H9 (cell line): ENCODE results near the gene TAF11L13. TPM values are rescaled to one million over a fixed set of nuclear protein-coding genes. Genes with fewer than 3 reads are reported as not detected.

Experiments
- DNase-seq: peaks from one replicate; pipeline ENCODE4 v3.0.0-alpha.2; 2017
- H2AFZ ChIP-seq: one replicate; pipeline ENCODE4 v1.6.1; 2013; ENCODE audit warnings: mild to moderate bottlenecking, low read length, control low read depth, moderate library complexity
- H2AK5ac ChIP-seq: 2 replicates; pipeline ENCODE4 v1.6.1; 2013; ENCODE audit warnings: low read length, control low read depth, mixed read lengths; ENCODE audit not compliant: insufficient read length
- H2BK120ac ChIP-seq: one replicate; pipeline ENCODE4 v1.6.1; 2013; ENCODE audit warnings: low read depth, mild to moderate bottlenecking, low read length, control low read depth, inconsistent platforms; ENCODE audit not compliant: poor library complexity, severe bottlenecking
- H2BK12ac ChIP-seq: 2 replicates; pipeline ENCODE4 v1.6.1; 2013; ENCODE audit warnings: low read length, control low read depth, mixed read lengths, low read depth; ENCODE audit not compliant: insufficient read length
- H2BK15ac ChIP-seq: 2 replicates; pipeline ENCODE4 v1.6.1; 2013; ENCODE audit warnings: low read depth, low read length, control low read depth
- H2BK20ac ChIP-seq: one replicate; pipeline ENCODE4 v1.6.1; 2013; ENCODE audit warnings: low read depth, mild to moderate bottlenecking, low read length, control low read depth, inconsistent platforms; ENCODE audit not compliant: poor library complexity, severe bottlenecking
- H2BK5ac ChIP-seq: 2 replicates; pipeline ENCODE4 v1.6.1; 2013; ENCODE audit warnings: low read length, control low read depth, mixed read lengths; ENCODE audit not compliant: insufficient read length
- H3K14ac ChIP-seq: 2 replicates; pipeline ENCODE4 v1.6.1; 2013; ENCODE audit warnings: low read length, control low read depth; ENCODE audit not compliant: insufficient read depth
- H3K18ac ChIP-seq: 2 replicates; pipeline ENCODE4 v1.6.1; 2013; ENCODE audit warnings: low read depth, mild to moderate bottlenecking, mixed read lengths, low read length, control low read depth; ENCODE audit not compliant: insufficient read length
- H3K23ac ChIP-seq: 2 replicates; pipeline ENCODE4 v1.6.1; 2013; ENCODE audit warnings: low read length, control low read depth, mixed read lengths, low read depth; ENCODE audit not compliant: insufficient read length
- H3K23me2 ChIP-seq: 2 replicates; pipeline ENCODE4 v1.6.1; 2013; ENCODE audit warnings: low read depth, mild to moderate bottlenecking, mixed read lengths, low read length, control low read depth; ENCODE audit not compliant: insufficient read length, poor library complexity, severe bottlenecking
- H3K27ac ChIP-seq: 2 replicates; pipeline ENCODE4 v1.5.1; 2013; ENCODE audit warnings: low read length, control low read depth, mixed read lengths, low read depth; ENCODE audit not compliant: insufficient read length
- H3K27me3 ChIP-seq: 2 replicates; pipeline ENCODE4 v1.6.1; 2013; ENCODE audit warnings: low read length, control low read depth, inconsistent platforms; ENCODE audit not compliant: insufficient read depth
- H3K4ac ChIP-seq: 2 replicates; pipeline ENCODE4 v1.6.1; 2013; ENCODE audit warnings: low read depth, mild to moderate bottlenecking, control low read depth, inconsistent platforms, low read length, moderate library complexity
- H3K4me1 ChIP-seq: 2 replicates; pipeline ENCODE4 v1.6.1; 2013; ENCODE audit warnings: low read length, control low read depth, inconsistent platforms; ENCODE audit not compliant: insufficient read depth
- H3K4me2 ChIP-seq: 2 replicates; pipeline ENCODE4 v1.6.1; 2013; ENCODE audit warnings: low read length, control low read depth, mixed read lengths; ENCODE audit not compliant: insufficient read length, insufficient read depth
- H3K56ac ChIP-seq: 2 replicates; pipeline ENCODE4 v1.6.1; 2013; ENCODE audit warnings: low read depth, mild to moderate bottlenecking, mixed read lengths, low read length, control low read depth; ENCODE audit not compliant: insufficient read length
- H3K79me1 ChIP-seq: 2 replicates; pipeline ENCODE4 v1.6.1; 2013; ENCODE audit warnings: low read depth, mild to moderate bottlenecking, moderate library complexity, low read length, control low read depth, inconsistent platforms; ENCODE audit not compliant: insufficient read depth, poor library complexity, severe bottlenecking
- H3K79me2 ChIP-seq: 2 replicates; pipeline ENCODE4 v1.6.1; 2013; ENCODE audit warnings: low read length, control low read depth, inconsistent platforms; ENCODE audit not compliant: insufficient read depth
- H3K9ac ChIP-seq: 2 replicates; pipeline ENCODE4 v1.6.1; 2013; ENCODE audit warnings: low read length, control low read depth, mixed read lengths; ENCODE audit not compliant: insufficient read length; ENCODE audit errors: extremely low read depth
- H3K9me3 ChIP-seq: one replicate; pipeline ENCODE4 v1.6.1; 2013; ENCODE audit warnings: low read depth, low read length, inconsistent platforms; ENCODE audit not compliant: control insufficient read depth
- H3T11ph ChIP-seq: one replicate; pipeline ENCODE4 v1.6.1; 2013; ENCODE audit warnings: mild to moderate bottlenecking, low read length, control low read depth, inconsistent platforms
- H4K20me1 ChIP-seq: one replicate; pipeline ENCODE4 v1.6.1; 2013; ENCODE audit not compliant: control insufficient read depth, insufficient read length, insufficient read depth
- H4K5ac ChIP-seq: 2 replicates; pipeline ENCODE4 v1.6.1; 2013; ENCODE audit warnings: low read depth, mild to moderate bottlenecking, mixed read lengths, low read length, control low read depth; ENCODE audit not compliant: insufficient read length
- H4K8ac ChIP-seq: replicated peaks from 2 replicates; pipeline ENCODE4 v1.6.1; 2013; ENCODE audit warnings: low read length, control low read depth, mixed read lengths, low read depth; ENCODE audit not compliant: insufficient read length
- H4K91ac ChIP-seq: 2 replicates; pipeline ENCODE4 v1.6.1; 2013; ENCODE audit warnings: low read depth, mild to moderate bottlenecking, moderate library complexity, mixed read lengths, low read length, control low read depth; ENCODE audit not compliant: insufficient read length
- H3K27ac Mint-ChIP-seq, 3 experiments: 2 replicates in 2 of 3; 3 replicates in 1 of 3; pipeline ENCODE4 v1.8.0; 2020 to 2021; ENCODE audit warnings: mixed read lengths in 3 of 3, mild to moderate bottlenecking in 1 of 3, moderate library complexity in 1 of 3
- H3K27me3 Mint-ChIP-seq: 2 replicates; pipeline ENCODE4 v1.8.0; 2021; ENCODE audit warnings: low read depth, mild to moderate bottlenecking, moderate library complexity, mixed read lengths
- H3K36me3 Mint-ChIP-seq, 3 experiments: 2 replicates in 2 of 3; 3 replicates in 1 of 3; pipeline ENCODE4 v1.8.0; 2020 to 2021; ENCODE audit warnings: low read depth in 3 of 3, mixed read lengths in 3 of 3; ENCODE audit not compliant: insufficient read depth in 1 of 3
- H3K4me1 Mint-ChIP-seq, 2 experiments: 2 replicates each; pipeline ENCODE4 v1.8.0; 2020; ENCODE audit warnings: mixed read lengths in 2 of 2
- H3K4me3 Mint-ChIP-seq, 2 experiments: 2 replicates in 1 of 2; 3 replicates in 1 of 2; pipeline ENCODE4 v1.8.0; 2020 to 2021; ENCODE audit warnings: mild to moderate bottlenecking in 2 of 2, mixed read lengths in 2 of 2, moderate library complexity in 1 of 2
- H3K9me3 Mint-ChIP-seq, 2 experiments: 2 replicates in 1 of 2; 3 replicates in 1 of 2; pipeline ENCODE4 v1.8.0; 2020; ENCODE audit warnings: mild to moderate bottlenecking in 2 of 2, mixed read lengths in 2 of 2, moderate library complexity in 1 of 2
- WGBS: extraction: QIAGEN DNeasy Blood & Tissue Kit; methylation state at CpG from one replicate; pipeline ENCODE4 v1.1.7; 2013; ENCODE audit warnings: missing lambda C conversion rate, low lambda C conversion rate, mixed read lengths; ENCODE audit not compliant: insufficient read length; ENCODE audit errors: extremely low coverage; 5-methylcytosine and 5-hydroxymethylcytosine counted together
- total RNA-seq: library from RNA; stranded (reverse); gene quantifications from 2 replicates; pipeline ENCODE4 v1.2.1, GENCODE V29; 2021
- TF ChIP-seq, protein P1 (sequence below): fragments of 200-600 bp; sonication (generic); conservative IDR thresholded peaks from 3 replicates; pipeline ENCODE4 v1.8.0; 2021; ENCODE audit warnings: antibody characterized with exemption, mild to moderate bottlenecking

Gene TAF11L13
- total RNA-seq, 1 experiment from 2014 or later: not detected

DNA sequence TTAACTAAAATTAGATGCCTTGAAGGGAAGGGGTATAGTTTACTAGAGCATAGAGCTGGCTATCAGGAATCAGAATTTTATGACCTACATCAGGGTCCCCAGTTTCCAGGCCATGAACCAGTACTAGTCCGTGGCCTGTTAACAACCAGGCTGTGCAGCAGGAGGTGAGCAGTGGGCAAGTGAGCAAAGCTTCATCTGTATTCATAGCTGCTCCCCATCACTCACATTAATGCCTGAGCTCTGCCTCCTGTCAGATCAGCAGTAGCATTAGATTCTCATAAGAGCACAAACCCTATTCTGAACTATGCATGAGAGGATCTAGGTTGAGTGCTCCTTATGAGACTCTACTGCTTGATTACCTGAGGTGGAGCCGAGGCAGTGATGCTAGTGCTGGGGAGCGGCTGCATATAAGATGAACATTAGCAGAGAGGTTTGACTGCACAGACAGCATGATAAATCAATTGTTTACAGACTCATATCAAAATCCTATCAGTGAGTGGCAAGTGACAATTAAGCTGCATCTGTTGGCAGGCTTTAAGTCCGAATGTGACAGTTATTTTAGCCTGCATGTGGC is 47.0 kb downstream of the TAF11L13 start:
- no peak overlapping the region for H2BK120ac ChIP-seq
- H4K91ac ChIP-seq: no peak overlapping the region
- Mint-ChIP-seq H3K27me3 (no peaks in the 10 kb centered on the region), H3K4me1 (0 out of 4 replicates have a peak, but pooled peaks cover 0 to 3% of the 10 kb centered on the region in 2 experiments), H3K4me3 (no peak overlapping the region), H3K9me3 (no peaks in the 10 kb centered on the region; a peak in 1 of 5 replicates), H3K27ac (no peak overlapping the region), H3K36me3 (no peaks in the 10 kb centered on the region)
- H4K5ac ChIP-seq: no peak overlapping the region
- H3K14ac ChIP-seq: no peak overlapping the region
- H2AK5ac ChIP-seq: no peak overlapping the region
- H3K9me3 ChIP-seq: no peaks in the 10 kb centered on the region
- no peak overlapping the region for H4K8ac ChIP-seq
- no peak overlapping the region for H3K4ac ChIP-seq
- no peaks in the 10 kb centered on the region for H3K4me1 ChIP-seq
- H3T11ph ChIP-seq: no peak overlapping the region
- no CpG with 5 or more reads among the region's 4 CpGs for WGBS
- H4K20me1 ChIP-seq: no peaks in the 10 kb centered on the region
- no peak overlapping the region for H2BK20ac ChIP-seq
- no peaks in the 10 kb centered on the region for H3K27me3 ChIP-seq
- no peak overlapping the region for H3K4me2 ChIP-seq
- TF ChIP-seq, protein P1, sequence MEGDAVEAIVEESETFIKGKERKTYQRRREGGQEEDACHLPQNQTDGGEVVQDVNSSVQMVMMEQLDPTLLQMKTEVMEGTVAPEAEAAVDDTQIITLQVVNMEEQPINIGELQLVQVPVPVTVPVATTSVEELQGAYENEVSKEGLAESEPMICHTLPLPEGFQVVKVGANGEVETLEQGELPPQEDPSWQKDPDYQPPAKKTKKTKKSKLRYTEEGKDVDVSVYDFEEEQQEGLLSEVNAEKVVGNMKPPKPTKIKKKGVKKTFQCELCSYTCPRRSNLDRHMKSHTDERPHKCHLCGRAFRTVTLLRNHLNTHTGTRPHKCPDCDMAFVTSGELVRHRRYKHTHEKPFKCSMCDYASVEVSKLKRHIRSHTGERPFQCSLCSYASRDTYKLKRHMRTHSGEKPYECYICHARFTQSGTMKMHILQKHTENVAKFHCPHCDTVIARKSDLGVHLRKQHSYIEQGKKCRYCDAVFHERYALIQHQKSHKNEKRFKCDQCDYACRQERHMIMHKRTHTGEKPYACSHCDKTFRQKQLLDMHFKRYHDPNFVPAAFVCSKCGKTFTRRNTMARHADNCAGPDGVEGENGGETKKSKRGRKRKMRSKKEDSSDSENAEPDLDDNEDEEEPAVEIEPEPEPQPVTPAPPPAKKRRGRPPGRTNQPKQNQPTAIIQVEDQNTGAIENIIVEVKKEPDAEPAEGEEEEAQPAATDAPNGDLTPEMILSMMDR: no peak
- H2BK5ac ChIP-seq: no peak overlapping the region
- H3K23ac ChIP-seq: no peak overlapping the region
- H2BK12ac ChIP-seq: no peak overlapping the region
- H2BK15ac ChIP-seq: no peak overlapping the region
- H3K23me2 ChIP-seq: no peaks in the 10 kb centered on the region
- no peak overlapping the region for H3K18ac ChIP-seq
- no peak for DNase-seq
- no peaks in the 10 kb centered on the region for H3K79me1 ChIP-seq
- no peak overlapping the region for H2AFZ ChIP-seq
- H3K56ac ChIP-seq: no peak overlapping the region
- no peak overlapping the region for H3K27ac ChIP-seq
- no peak overlapping the region for H3K9ac ChIP-seq
- no peaks in the 10 kb centered on the region for H3K79me2 ChIP-seq
